ENCODE measurements around the gene TGFBR2.

Gene TGFBR2

DNA sequence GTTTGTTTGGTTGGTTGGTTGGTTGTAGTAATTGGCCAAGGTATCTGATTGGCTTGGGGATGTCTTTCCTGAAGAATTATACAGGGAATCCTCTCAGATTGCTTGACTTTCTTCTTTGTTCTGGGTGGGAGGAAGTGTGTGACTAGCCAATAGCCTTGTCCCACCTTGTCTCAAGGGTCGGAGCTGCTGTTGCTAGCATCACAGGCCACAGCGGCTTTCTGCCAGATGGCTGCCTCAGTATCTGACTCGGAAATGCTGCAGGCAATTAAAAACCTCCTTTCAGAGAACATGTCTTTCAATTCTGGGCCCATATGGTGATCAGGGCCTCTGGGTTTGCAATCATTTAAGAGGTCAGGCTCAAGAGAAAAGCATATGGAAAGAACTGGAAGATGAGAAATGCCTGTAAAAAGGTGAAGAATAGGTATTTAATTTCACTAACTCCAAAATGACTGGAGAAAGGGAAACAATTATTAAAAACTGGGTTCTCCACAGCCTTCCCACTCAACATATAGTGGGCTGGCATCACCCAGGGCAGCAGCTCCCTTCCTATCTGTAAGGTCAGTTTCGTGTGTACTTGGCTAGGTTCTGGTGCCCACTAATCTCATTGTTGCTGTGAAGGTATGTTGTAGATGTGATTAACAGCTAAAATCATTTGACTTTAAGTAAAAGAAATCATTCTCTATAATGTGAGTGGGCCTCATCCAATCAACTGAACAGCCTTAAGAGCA is 32.4 kb downstream of the TGFBR2 start:
- DNase-seq, result no peak

DNA sequence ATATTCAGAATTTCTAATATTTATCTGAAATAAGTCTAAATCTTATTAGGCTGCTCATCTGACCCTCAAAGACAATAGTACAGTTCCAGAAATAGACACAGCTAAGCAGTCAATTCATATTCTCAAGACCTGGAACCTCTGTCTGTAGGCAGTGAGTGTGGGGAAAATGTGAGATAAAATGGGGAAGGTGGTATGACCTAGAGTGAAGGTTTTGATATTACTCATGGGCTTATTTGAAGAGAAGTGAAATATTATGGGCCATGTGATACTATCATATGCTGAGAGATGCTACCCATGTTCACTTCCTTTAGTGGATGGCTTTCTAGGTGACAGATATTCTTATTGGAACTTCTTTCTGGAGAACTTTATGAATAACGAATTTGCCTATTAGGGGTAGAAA is 33.5 kb downstream of the TGFBR2 start:
- no peak for DNase-seq

DNA sequence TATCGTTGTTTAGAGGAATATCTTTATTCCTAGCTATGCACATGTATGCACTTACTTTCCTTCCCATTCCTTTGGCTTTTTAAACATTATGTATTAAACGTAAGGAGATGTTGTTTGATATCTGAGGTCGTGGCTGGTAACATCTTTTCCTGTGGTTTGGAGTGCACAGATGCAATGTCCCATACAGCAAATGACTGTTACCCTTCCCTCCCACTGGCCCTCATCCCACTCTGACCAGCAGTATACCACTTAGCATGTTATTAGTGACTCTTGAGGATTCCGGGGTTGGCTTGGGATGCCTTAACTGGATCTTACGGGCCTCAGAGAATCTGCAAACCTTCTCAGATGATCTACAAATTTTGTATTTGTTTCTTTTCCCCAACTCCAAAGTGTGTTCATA is 34.5 kb downstream of the TGFBR2 start:
- DNase-seq, result no peak

- no peak for DNase-seq
These were observed 35.2 kb downstream of the TGFBR2 start for GRCh38 chr3:30641416-30642251.

DNA sequence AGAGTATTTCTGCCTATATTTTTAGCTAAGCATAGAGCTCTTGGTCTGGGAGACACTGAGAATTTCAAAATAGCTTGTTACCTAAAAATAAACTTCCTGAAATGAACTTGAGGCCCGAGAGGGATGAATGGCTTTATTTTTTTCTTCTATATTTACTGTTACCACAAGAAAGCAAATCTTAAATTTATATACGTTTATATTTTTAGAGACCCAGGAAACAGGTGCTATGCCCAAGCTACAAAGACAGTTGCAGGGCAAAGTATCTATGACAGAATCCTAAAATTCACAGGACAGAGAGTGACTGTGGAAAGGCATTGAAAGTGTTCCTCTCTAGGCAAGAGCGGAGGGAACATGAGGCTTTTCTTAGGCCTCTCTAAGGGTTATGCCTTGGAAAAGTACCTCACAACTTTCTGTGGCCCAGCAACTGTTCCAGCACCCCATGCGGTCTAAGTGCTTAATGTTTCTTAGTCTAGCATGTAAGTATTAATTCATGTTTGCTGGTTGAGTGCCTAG is 36.5 kb downstream of the TGFBR2 start:
- no peak for DNase-seq

- no peak for DNase-seq
These were observed 37.5 kb downstream of the TGFBR2 start for GRCh38 chr3:30643763-30644462.

DNA sequence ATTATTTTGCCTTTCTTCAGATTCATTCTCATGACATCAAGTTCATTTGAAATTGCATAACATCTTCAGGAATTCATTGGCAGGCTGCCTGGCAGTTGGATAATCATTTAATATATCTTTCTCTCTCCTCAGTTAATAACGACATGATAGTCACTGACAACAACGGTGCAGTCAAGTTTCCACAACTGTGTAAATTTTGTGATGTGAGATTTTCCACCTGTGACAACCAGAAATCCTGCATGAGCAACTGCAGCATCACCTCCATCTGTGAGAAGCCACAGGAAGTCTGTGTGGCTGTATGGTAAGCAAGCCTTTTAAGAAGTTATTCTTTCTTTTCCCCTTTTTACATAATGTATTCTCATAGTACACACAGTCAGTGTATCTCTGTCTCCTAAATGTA is 38.2 kb downstream of the TGFBR2 start:
- no peak for DNase-seq

- no peak for DNase-seq
These were observed 38.7 kb downstream of the TGFBR2 start for GRCh38 chr3:30645077-30645476.

DNA sequence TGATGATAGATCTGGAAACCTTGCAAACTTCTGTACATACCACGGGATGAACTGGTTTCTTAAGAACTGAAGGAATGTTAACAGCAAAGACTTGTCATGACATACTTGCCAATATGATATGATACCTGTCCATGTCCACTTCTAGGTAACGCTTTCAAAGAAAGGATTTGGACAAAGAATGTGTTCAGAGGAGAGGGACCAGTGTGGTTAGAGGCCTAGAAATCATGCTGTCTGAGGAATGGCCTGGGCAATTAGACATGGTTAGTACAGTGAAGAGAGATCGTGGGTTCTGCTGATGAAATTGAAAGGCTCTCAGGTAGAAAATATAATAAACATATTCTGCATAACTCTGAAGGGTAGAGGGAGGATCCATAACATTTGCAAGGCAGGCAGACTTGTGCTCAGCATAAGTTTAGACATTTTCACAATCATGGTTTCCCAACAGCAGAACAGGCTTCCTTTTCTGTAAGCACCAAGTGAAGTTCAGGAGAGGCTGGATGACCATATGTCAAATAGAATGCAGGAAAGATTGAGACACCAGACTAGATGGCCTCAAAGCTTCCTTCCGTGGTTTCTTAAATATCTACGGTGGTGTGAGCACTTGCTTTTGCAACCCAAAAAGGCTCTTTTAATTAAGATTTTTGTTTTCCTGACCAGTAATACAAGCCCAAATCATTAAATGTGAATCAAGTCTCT is 39.9 kb downstream of the TGFBR2 start:
- no peak for DNase-seq

- no peak for DNase-seq
These were observed 40.8 kb downstream of the TGFBR2 start for GRCh38 chr3:30646961-30647752.

DNA sequence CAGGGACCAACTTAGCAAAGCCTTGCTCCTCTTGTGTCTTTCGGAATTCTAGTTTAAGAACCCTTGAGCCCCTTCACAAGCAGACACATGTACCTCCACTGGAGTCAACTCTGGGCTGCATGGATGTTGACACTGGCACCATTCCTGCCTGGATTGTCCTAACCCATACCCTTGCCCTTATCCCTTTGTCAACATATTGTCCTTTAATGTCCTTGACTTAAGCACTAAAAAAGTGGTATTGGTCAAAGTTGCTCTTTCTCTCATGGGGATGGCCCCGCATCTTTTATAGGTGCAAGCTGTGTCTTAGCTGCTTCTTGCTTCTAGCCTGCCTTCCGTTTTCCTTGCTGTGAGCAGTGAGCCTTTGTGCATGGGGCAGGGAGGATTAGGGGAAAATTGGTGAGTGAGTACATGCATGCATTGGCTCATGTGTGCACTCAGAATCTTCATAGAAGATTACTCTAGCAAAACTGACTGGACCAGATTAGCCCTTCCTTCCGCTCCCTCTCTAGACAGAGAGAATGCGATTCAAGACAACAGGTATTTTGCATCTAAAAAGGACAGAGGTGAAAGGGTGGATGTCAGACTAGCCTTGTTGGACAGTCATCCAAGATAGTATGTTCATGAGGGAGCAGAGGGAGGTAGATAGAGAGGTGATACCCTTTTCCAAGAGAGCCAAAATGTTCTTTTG is 42.4 kb downstream of the TGFBR2 start:
- DNase-seq, result no peak

- DNase-seq, result no peak
These were observed 43.3 kb downstream of the TGFBR2 start for GRCh38 chr3:30649572-30650318.

DNA sequence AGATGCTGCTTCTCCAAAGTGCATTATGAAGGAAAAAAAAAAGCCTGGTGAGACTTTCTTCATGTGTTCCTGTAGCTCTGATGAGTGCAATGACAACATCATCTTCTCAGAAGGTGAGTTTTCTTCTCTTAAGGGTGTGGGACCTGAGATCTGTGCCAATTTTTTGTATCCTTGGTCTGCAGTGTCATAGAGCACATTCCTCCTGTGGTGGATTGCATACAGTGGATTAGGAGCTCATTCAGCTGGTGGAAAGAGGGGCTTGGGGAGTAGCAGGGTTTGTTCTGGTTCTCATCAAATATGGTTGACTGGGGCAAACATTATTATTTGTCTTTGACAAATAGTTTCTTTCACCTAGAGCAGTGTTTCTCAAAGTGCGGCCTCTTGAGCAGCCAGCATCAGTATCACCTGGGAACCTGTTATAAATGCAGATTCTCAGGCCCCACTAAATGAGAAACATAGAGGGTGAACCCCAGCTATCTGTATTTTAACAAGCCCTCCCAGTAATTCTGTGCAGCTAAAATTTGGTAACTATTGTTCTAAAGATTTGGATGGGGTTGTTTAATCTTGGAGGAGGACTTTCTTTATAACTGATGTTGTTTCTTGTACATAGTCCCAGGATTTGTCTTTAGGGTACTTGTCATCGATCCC is 44.1 kb downstream of the TGFBR2 start:
- no peak for DNase-seq

DNA sequence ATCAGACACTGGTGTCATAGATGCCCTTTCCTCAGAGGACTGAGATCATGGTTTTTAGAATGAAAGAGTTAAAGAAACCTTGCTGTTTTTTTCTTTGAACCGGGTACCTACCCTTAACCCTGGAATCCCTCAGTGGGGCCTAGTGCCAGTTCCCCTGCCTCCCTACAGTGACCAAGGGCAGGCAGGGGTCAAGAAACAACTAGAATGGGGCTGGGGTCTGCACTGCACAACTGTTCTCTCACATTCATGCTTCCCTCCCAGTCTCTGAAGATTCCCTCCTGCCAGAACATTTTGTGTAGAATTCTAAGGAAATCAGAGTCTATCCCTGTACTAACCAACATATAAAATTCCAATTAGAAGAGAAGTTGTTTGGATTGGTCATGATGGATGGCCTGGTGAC is 47.9 kb downstream of the TGFBR2 start:
- DNase-seq, result no peak

GRCh38 chr3:30655187-30655812 is 48.9 kb downstream of the TGFBR2 start:
- DNase-seq, result no peak

GRCh38 chr3:30656624-30657141 is 50.3 kb downstream of the TGFBR2 start:
- DNase-seq, result no peak

DNA sequence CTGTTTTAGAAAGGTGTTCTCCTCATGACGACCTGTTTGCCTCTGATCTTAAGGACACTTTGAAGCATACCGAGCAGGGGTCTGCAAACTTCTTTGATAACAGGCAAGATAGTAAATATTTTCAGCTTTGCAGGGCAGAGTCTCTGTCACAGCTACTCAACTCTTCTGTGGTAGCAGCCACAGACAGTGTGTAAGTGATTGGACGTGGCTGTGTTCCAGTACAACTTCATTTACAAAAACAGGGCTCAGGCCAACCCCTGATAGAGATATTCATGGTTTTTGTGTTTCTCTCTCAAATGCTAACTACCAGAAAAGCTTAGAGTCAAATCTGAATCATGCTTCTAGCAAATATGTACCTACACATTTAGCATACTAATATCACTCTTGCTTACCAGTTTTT is 51.5 kb downstream of the TGFBR2 start:
- no peak for DNase-seq

DNA sequence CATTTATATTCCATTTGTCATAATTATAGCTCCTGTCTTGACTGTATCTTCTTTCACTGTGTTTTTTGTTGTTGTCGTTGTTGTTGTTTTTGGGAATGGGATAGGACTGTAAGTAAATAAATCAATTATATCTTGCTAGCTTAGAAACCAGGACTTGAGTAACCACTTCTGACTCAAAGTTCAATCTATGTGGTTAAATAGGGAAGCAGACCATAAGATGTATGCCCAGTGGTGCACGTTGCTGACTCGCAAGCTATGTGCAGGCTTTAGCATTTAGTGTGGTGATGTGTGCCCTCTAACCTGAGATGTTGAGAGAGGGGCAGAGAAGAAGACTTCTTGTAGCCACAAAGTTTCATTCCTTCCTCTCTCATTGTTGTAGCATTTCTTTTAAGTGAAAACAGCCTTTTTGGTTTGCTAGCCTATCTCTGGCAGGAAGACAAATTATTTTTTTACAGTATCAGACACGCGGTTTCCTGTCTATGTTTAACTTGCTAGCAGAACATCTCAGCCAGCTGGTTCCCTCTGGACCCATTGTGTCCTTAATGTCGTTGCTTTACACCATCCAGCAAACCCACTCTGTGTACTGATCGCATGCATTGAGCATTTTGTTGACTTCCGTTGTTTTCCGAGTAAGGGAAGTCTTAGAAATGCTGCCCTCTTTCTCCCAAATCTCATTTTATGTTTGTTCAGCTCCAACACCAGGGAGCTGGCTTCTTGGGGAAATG is 52.1 kb downstream of the TGFBR2 start:
- DNase-seq, result no peak

Measured in NCI-H1092 treated with DMSO at 0.1 percent for 48 hours (cell line).